Endothelial cell of umbilical vein (primary cell): ENCODE measurements around the gene TFCP2. TPM values are rescaled to one million over a fixed set of nuclear protein-coding genes. Genes with fewer than 3 reads are reported as not detected.

ENCODE experiments used
- BruUV-seq: library from RNA; stranded (reverse); fragments of 400-500 nt; replicated peaks from 2 replicates; lab custom pipeline; 2021; lab: Mats Ljungman, UMichigan
- CTCF ChIA-PET: fragments of 300-600, 350-600 bp; sonication (Branson Sonifier 250); formaldehyde crosslinking; loops from one replicate; lab custom pipeline; 2021; ENCODE audit warnings: antibody characterized with exemption, inconsistent platforms; lab: Charles Lee
- POLR2A ChIA-PET: fragments of 300-600, 350-600 bp; sonication (Branson Sonifier 250); formaldehyde crosslinking; loops from one replicate; lab custom pipeline; 2021; ENCODE audit warnings: antibody characterized with exemption, inconsistent platforms; lab: Charles Lee
- DNase-seq: peaks from one replicate; pipeline ENCODE4 v3.0.0-alpha.2; 2011; ENCODE audit warnings: low read depth, low spot score
- FAIRE-seq: peaks from 2 replicates; lab custom pipeline; 2011; peaks lifted over from hg19 to GRCh38; lab: Jason Lieb, UNC
- H2AFZ ChIP-seq: 2 replicates; pipeline ENCODE4 v1.6.0; 2012; ENCODE audit warnings: low read depth, low read length, control low read depth, inconsistent platforms
- H3K27ac ChIP-seq: 2 replicates; pipeline ENCODE4 v1.5.1; 2011; ENCODE audit warnings: low read depth, mild to moderate bottlenecking, control low read depth, low read length, moderate library complexity; ENCODE audit not compliant: insufficient read depth
- H3K27me3 ChIP-seq, 2 experiments: 2 replicates each; pipeline versions ENCODE4 v1.6.0 to v1.6.1; 2011; ENCODE audit warnings: low read length in 2 of 2, mixed read lengths in 1 of 2; ENCODE audit not compliant: control insufficient read depth in 2 of 2, insufficient read depth in 2 of 2
- H3K36me3 ChIP-seq, 2 experiments: 2 replicates in 1 of 2; 3 replicates in 1 of 2; pipeline ENCODE4 v1.5.1; 2011; ENCODE audit warnings: low read length in 2 of 2, mild to moderate bottlenecking in 1 of 2, moderate library complexity in 1 of 2; ENCODE audit not compliant: control insufficient read depth in 2 of 2, insufficient read depth in 2 of 2; ENCODE audit errors: extremely low read depth in 1 of 2
- H3K4me1 ChIP-seq: 3 replicates; pipeline ENCODE4 v1.5.1; 2011; ENCODE audit warnings: mild to moderate bottlenecking, low read length; ENCODE audit not compliant: control insufficient read depth, insufficient read depth; ENCODE audit errors: extremely low read depth
- H3K4me2 ChIP-seq: 2 replicates; pipeline ENCODE4 v1.6.1; 2011; ENCODE audit warnings: low read length, control low read depth, mixed read lengths; ENCODE audit not compliant: insufficient read depth
- H3K4me3 ChIP-seq, 3 experiments: fragments of 200-600 bp in 1 of 3; sonication (generic), shearing (Covaris generic) in 1 of 3; replicated peaks in 1 of 3; 2 replicates each; pipeline ENCODE4 v1.5.1; 2011 to 2016; ENCODE audit warnings: control low read depth in 3 of 3, low read length in 3 of 3, mild to moderate bottlenecking in 2 of 3, inconsistent platforms in 1 of 3, low read depth in 1 of 3, moderate library complexity in 1 of 3; ENCODE audit not compliant: insufficient read depth in 1 of 3
- H3K79me2 ChIP-seq: 2 replicates; pipeline ENCODE4 v1.6.0; 2012; ENCODE audit warnings: low read length, inconsistent platforms; ENCODE audit not compliant: control insufficient read depth, insufficient read depth
- H3K9ac ChIP-seq: replicated peaks from 2 replicates; pipeline ENCODE3; 2011; ENCODE audit warnings: low read length, control low read depth; ENCODE audit not compliant: insufficient read depth; ENCODE audit errors: extremely low read depth
- H3K9me1 ChIP-seq: replicated peaks from 3 replicates; pipeline ENCODE4 v1.6.0; 2011; ENCODE audit warnings: mild to moderate bottlenecking, low read length; ENCODE audit not compliant: control insufficient read depth, insufficient read depth; ENCODE audit errors: extremely low read depth
- H3K9me3 ChIP-seq: replicated peaks from 2 replicates; pipeline ENCODE4 v1.5.1; 2012; ENCODE audit warnings: low read length, inconsistent platforms; ENCODE audit not compliant: control insufficient read depth, insufficient read depth
- H4K20me1 ChIP-seq: replicated peaks from 2 replicates; pipeline ENCODE3; 2011; ENCODE audit warnings: mild to moderate bottlenecking, low read length; ENCODE audit not compliant: control insufficient read depth, insufficient read depth; ENCODE audit errors: extremely low read depth
- CTCF ChIP-seq, 2 donors: IDR thresholded peaks; 1 replicate in 1 of 2; 2 replicates in 1 of 2; pipeline ENCODE4 v1.5.1; 2011; ENCODE audit warnings: low read length in 2 of 2, mild to moderate bottlenecking in 2 of 2, moderate library complexity in 2 of 2, control low read depth in 1 of 2, inconsistent platforms in 1 of 2, low read depth in 1 of 2; ENCODE audit not compliant: insufficient read depth in 1 of 2; ENCODE audit errors: extremely low read depth in 1 of 2
- EZH2 ChIP-seq: IDR thresholded peaks from 2 replicates; pipeline ENCODE4 v1.6.1; 2012; ENCODE audit warnings: borderline replicate concordance, low read depth, mild to moderate bottlenecking, moderate library complexity, low read length, inconsistent platforms; ENCODE audit not compliant: severe bottlenecking
- FOS ChIP-seq: IDR thresholded peaks from 2 replicates; pipeline ENCODE4 v1.6.1; 2011; ENCODE audit warnings: mild to moderate bottlenecking, low read length, moderate library complexity, borderline replicate concordance; ENCODE audit not compliant: insufficient read depth
- GATA2 ChIP-seq: IDR thresholded peaks from 2 replicates; pipeline ENCODE4 v1.7.0; 2011; ENCODE audit warnings: low read depth, mild to moderate bottlenecking, moderate library complexity, mixed read lengths, low read length; ENCODE audit not compliant: insufficient read length, insufficient read depth
- JUN ChIP-seq: IDR thresholded peaks from 2 replicates; pipeline ENCODE4 v1.6.1; 2011; ENCODE audit warnings: borderline replicate concordance, low read depth; ENCODE audit not compliant: insufficient read length, insufficient read depth
- MAX ChIP-seq: IDR thresholded peaks from 2 replicates; pipeline ENCODE4 v1.6.1; 2011; ENCODE audit not compliant: insufficient read depth, insufficient read length
- MYC ChIP-seq: IDR thresholded peaks from one replicate; pipeline ENCODE4 v1.6.1; 2011; ENCODE audit warnings: mild to moderate bottlenecking, low read depth, low read length
- POLR2A ChIP-seq: IDR thresholded peaks from 2 replicates; pipeline ENCODE4 v1.6.1; 2012; ENCODE audit warnings: low read depth, mild to moderate bottlenecking, control low read depth, low read length
- POLR2AphosphoS5 ChIP-seq: IDR thresholded peaks from 2 replicates; pipeline ENCODE4 v1.6.1; 2012; ENCODE audit warnings: low read depth, mild to moderate bottlenecking, control low read depth, low read length, moderate library complexity; ENCODE audit not compliant: insufficient read depth
- dilution Hi-C: fragments of 300-500 bp; cut with MboI; formaldehyde crosslinking; loops from one replicate; pipeline ENCODE4 v1.15.0; 2019; ENCODE audit warnings: low sequenced_read_pairs; ENCODE audit not compliant: extremely low pct_ligation_motif_present
- intact Hi-C: fragments of 100-400 bp; cut with micrococcal nuclease; formaldehyde crosslinking; loops from one replicate; pipeline ENCODE4 v1.10.0; 2022
- polyA plus RNA-seq, 4 experiments: library from polyadenylated mRNA; depleted of rRNA in 3 of 4; stranded (reverse) in 3 of 4; unstranded in 1 of 4; fragments of >200 nt; gene quantifications; 2 replicates each; pipeline versions ENCODE4 v1.2.1 to v1.2.3, GENCODE V29; 2011 to 2012; ENCODE audit warnings: missing spikeins in 1 of 4
- total RNA-seq: library from RNA; stranded (reverse); gene quantifications from 2 replicates; pipeline ENCODE4 v1.2.3, GENCODE V29; 2021

TFCP2 gene
- total and polyA plus RNA-seq, 2 donors (not counting 3 experiments of a cell fraction or from before 2014, with no cell fraction given) = 10.2 to 28.6 TPM

- Histone ChIP-seq H3K9me3 (no peaks in the 10 kb centered on the region), H4K20me1 (no peaks in the 10 kb centered on the region), H3K36me3 (peaks cover 11% of the 10 kb centered on the region in 2 experiments), H3K4me2 (no peak overlapping the region), H3K4me3 (no peak overlapping the region), H3K9me1 (no peaks in the 10 kb centered on the region), H3K9ac (no peak overlapping the region), H3K79me2 (no peaks in the 10 kb centered on the region), H3K27me3 (no peaks in the 10 kb centered on the region), H3K27ac (no peak overlapping the region), H2AFZ (no peak overlapping the region), H3K4me1 (no peaks in the 10 kb centered on the region)
- FAIRE-seq (no peak), DNase-seq (no peak)
- dilution Hi-C loops (no loop called here), intact Hi-C loops (no loop called here)
- no TSS peak for BruUV-seq
- POLR2A ChIA-PET = no interaction called here
- CTCF ChIA-PET = interaction anchor here (1.0 kb wide), 2 partner anchors 14 to 233 kb away, joined by 3 read pairs; no protein-coding TSS in a partner anchor
- no peak for TF ChIP-seq MAX
- no peak for TF ChIP-seq GATA2
- TF ChIP-seq JUN = no peak
- no peak for TF ChIP-seq POLR2AphosphoS5
- TF ChIP-seq POLR2A = no peak
- TF ChIP-seq CTCF (IDR thresholded peaks at IDR 0.05; ENCODE audit: extremely low read depth in 1 of 2, insufficient read depth in 1 of 2, low read depth in 1 of 2, low read length in 2 of 2) = no peak
- TF ChIP-seq MYC = no peak
- TF ChIP-seq FOS = no peak
- TF ChIP-seq EZH2 = no peak
Measured at GRCh38 chr12:51108136-51108535, 64.8 kb downstream of the TFCP2 start.
